ENCODE results near the gene NMRK1.

DNA sequence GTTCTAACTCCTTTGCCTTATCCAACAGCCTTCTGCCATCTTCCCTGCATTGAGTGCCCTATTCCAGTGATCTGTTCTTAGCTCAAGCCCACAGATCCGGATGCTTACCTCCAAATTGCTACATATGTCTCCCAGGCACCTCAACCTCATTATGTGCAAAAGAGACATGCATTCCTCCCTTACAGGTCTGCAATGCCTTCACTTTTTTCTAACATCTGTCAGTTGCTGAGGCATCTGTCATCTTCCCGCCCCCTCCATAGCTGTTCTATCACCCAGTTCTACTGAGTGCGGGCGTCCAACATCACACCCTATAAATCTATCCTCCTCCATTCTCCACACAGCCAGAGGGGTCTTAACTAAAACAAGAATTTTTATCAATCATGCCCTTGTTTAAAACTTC lies 20.1 kb downstream of the NMRK1 start:
- TF ChIP-seq, protein P1, sequence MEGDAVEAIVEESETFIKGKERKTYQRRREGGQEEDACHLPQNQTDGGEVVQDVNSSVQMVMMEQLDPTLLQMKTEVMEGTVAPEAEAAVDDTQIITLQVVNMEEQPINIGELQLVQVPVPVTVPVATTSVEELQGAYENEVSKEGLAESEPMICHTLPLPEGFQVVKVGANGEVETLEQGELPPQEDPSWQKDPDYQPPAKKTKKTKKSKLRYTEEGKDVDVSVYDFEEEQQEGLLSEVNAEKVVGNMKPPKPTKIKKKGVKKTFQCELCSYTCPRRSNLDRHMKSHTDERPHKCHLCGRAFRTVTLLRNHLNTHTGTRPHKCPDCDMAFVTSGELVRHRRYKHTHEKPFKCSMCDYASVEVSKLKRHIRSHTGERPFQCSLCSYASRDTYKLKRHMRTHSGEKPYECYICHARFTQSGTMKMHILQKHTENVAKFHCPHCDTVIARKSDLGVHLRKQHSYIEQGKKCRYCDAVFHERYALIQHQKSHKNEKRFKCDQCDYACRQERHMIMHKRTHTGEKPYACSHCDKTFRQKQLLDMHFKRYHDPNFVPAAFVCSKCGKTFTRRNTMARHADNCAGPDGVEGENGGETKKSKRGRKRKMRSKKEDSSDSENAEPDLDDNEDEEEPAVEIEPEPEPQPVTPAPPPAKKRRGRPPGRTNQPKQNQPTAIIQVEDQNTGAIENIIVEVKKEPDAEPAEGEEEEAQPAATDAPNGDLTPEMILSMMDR (IDR thresholded peaks at IDR 0.05 in 8 of 11, conservative IDR thresholded peaks at IDR 0.05 in 3 of 11), result no peak
- TF ChIP-seq POLR2A (IDR thresholded peaks at IDR 0.05), result no peak

Measured in spleen (tissue), 7 donors.